22Rv1 (cell line): ENCODE data around the gene MYL5.

ENCODE experiments used
- ZFX ChIP-seq: fragments of 450-650 bp; IDR thresholded peaks from 2 replicates; pipeline ENCODE4 v1.6.1; 2017; ENCODE audit warnings: antibody characterized with exemption, borderline replicate concordance
- TF ChIP-seq, protein P1 (sequence below): fragments of 450-650 bp; IDR thresholded peaks from 2 replicates; pipeline ENCODE4 v1.5.1; 2017; ENCODE audit warnings: mild to moderate bottlenecking

DNA sequence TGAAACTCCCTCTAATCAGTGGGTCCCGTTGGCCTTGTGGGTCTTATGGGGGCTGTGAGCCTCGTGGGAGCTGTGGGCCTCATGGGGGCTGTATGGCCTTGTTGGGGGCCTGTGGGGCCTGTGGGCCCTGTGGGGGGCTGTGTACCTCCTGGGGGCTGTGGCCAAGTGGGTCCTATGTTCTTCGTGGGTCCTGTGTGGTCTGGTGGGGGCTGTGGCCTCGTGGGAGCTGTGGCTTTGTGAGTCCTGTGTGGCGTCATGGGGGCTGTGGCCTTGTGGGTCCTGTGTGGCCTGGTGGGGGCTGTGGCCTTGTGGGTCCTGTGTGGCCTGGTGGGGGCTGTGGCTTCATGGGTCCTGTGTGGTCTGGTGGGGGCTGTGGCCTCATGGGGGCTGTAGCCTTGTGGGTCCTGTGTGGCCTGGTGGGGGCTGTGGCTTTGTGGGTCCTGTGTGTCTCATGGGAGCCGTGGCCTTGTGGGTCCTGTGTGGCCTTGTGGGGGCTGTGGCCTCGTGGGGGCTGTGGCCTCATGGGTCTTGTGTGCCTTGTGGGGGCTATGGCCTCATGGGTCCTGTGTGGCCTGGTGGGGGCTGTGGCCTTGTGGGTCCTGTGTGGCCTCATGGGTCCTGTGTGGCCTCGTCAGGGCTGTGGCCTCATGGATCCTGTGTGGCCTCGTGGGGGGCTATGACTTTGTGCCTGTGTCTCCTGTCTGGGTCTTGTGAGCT, 38.7 kb downstream of the MYL5 start:
- TF ChIP-seq, protein P1, sequence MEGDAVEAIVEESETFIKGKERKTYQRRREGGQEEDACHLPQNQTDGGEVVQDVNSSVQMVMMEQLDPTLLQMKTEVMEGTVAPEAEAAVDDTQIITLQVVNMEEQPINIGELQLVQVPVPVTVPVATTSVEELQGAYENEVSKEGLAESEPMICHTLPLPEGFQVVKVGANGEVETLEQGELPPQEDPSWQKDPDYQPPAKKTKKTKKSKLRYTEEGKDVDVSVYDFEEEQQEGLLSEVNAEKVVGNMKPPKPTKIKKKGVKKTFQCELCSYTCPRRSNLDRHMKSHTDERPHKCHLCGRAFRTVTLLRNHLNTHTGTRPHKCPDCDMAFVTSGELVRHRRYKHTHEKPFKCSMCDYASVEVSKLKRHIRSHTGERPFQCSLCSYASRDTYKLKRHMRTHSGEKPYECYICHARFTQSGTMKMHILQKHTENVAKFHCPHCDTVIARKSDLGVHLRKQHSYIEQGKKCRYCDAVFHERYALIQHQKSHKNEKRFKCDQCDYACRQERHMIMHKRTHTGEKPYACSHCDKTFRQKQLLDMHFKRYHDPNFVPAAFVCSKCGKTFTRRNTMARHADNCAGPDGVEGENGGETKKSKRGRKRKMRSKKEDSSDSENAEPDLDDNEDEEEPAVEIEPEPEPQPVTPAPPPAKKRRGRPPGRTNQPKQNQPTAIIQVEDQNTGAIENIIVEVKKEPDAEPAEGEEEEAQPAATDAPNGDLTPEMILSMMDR, result no peak
- no peak for TF ChIP-seq ZFX
